Memory B cell (primary cell): ENCODE results near the gene SAMD1.

ENCODE experiments used
- ATAC-seq: fragments of 150-1000 bp; cut with Tn5 transposase; 2 replicates; pipeline ENCODE4 v1.10.0; 2021; ENCODE audit warnings: low read depth, mild to moderate bottlenecking, moderate library complexity
- DNase-seq, 2 donors: peaks; one replicate each; pipeline ENCODE4 v3.0.0; 2022; ENCODE audit warnings: low spot score in 2 of 2
- H3K27ac Mint-ChIP-seq: one replicate; pipeline ENCODE4 v1.8.0; 2022; ENCODE audit warnings: mild to moderate bottlenecking, moderate library complexity, mixed read lengths
- H3K27me3 Mint-ChIP-seq: one replicate; pipeline ENCODE4 v1.8.0; 2022; ENCODE audit warnings: mixed read lengths
- H3K36me3 Mint-ChIP-seq: one replicate; pipeline ENCODE4 v1.8.0; 2022; ENCODE audit warnings: mild to moderate bottlenecking, mixed read lengths
- H3K4me1 Mint-ChIP-seq: one replicate; pipeline ENCODE4 v1.8.0; 2022; ENCODE audit warnings: mixed read lengths
- H3K4me3 Mint-ChIP-seq: one replicate; pipeline ENCODE4 v1.8.0; 2022; ENCODE audit warnings: mild to moderate bottlenecking, moderate library complexity, mixed read lengths
- H3K9me3 Mint-ChIP-seq: one replicate; pipeline ENCODE4 v1.8.0; 2022; ENCODE audit warnings: mixed read lengths

SAMD1 gene

GRCh38 chr19:14107581-14108461 lies 17.3 kb upstream of the SAMD1 start:
- Mint-ChIP-seq H3K9me3 (no peaks in the 10 kb centered on the region), H3K4me1 (peaks cover 2% of the 10 kb centered on the region), H3K27ac (no peak overlapping the region)

GRCh38 chr19:14106840-14107239 lies 16.3 kb upstream of the SAMD1 start:
- Mint-ChIP-seq H3K36me3 (peaks cover 6% of the 10 kb centered on the region), H3K27ac (no peak overlapping the region), H3K4me1 (peaks cover 2% of the 10 kb centered on the region), H3K9me3 (no peaks in the 10 kb centered on the region), H3K27me3 (no peaks in the 10 kb centered on the region), H3K4me3 (no peak overlapping the region)
- ATAC-seq (no peak), DNase-seq (no peak)

More at GRCh38 chr19:14107581-14108461, 17.3 kb upstream of the SAMD1 start:
- no peak for ATAC-seq
- Mint-ChIP-seq H3K36me3 (peaks cover 6% of the 10 kb centered on the region), H3K4me3 (no peak overlapping the region), H3K27me3 (no peaks in the 10 kb centered on the region)
- no peak for DNase-seq

GRCh38 chr19:14105680-14106079 lies 15.1 kb upstream of the SAMD1 start:
- H3K27ac Mint-ChIP-seq: no peak overlapping the region
- peaks cover 6% of the 10 kb centered on the region for H3K36me3 Mint-ChIP-seq
- peaks cover 2% of the 10 kb centered on the region for H3K4me1 Mint-ChIP-seq
- H3K4me3 Mint-ChIP-seq: no peak overlapping the region
- ATAC-seq (no peak), DNase-seq (no peak)
- H3K27me3 Mint-ChIP-seq: no peaks in the 10 kb centered on the region
- H3K9me3 Mint-ChIP-seq: no peaks in the 10 kb centered on the region

GRCh38 chr19:14103310-14103709 lies 12.8 kb upstream of the SAMD1 start:
- H3K27ac Mint-ChIP-seq: no peak overlapping the region

GRCh38 chr19:14102756-14103155 lies 12.2 kb upstream of the SAMD1 start:
- H3K9me3 Mint-ChIP-seq: no peaks in the 10 kb centered on the region
- H3K4me1 Mint-ChIP-seq: no peaks in the 10 kb centered on the region
- H3K36me3 Mint-ChIP-seq: peaks cover 6% of the 10 kb centered on the region
- ATAC-seq: no peak
- no peak overlapping the region for H3K4me3 Mint-ChIP-seq
- no peak for DNase-seq
- H3K27ac Mint-ChIP-seq: no peak overlapping the region
- no peaks in the 10 kb centered on the region for H3K27me3 Mint-ChIP-seq

More at GRCh38 chr19:14103310-14103709, 12.8 kb upstream of the SAMD1 start:
- H3K4me3 Mint-ChIP-seq: no peak overlapping the region
- ATAC-seq: no peak
- no peaks in the 10 kb centered on the region for H3K9me3 Mint-ChIP-seq
- no peaks in the 10 kb centered on the region for H3K4me1 Mint-ChIP-seq
- H3K27me3 Mint-ChIP-seq: no peaks in the 10 kb centered on the region
- peaks cover 6% of the 10 kb centered on the region for H3K36me3 Mint-ChIP-seq
- DNase-seq: no peak

GRCh38 chr19:14102102-14102696 lies 11.6 kb upstream of the SAMD1 start:
- Mint-ChIP-seq H3K4me1 (no peaks in the 10 kb centered on the region), H3K27ac (no peak overlapping the region), H3K4me3 (no peak overlapping the region), H3K36me3 (peaks cover 8% of the 10 kb centered on the region), H3K27me3 (no peaks in the 10 kb centered on the region), H3K9me3 (no peaks in the 10 kb centered on the region)
- ATAC-seq: no peak
- no peak for DNase-seq

GRCh38 chr19:14101003-14101545 lies 10.5 kb upstream of the SAMD1 start:
- Mint-ChIP-seq H3K9me3 (no peaks in the 10 kb centered on the region), H3K36me3 (peaks cover 10% of the 10 kb centered on the region), H3K4me1 (no peaks in the 10 kb centered on the region), H3K27me3 (no peaks in the 10 kb centered on the region), H3K4me3 (no peak overlapping the region), H3K27ac (no peak overlapping the region)
- ATAC-seq: no peak
- no peak for DNase-seq

GRCh38 chr19:14097532-14098151 lies 7.1 kb upstream of the SAMD1 start:
- DNase-seq (no peak), ATAC-seq (no peak)
- no peaks in the 10 kb centered on the region for H3K4me1 Mint-ChIP-seq
- H3K27ac Mint-ChIP-seq: no peak overlapping the region
- H3K9me3 Mint-ChIP-seq: no peaks in the 10 kb centered on the region
- peaks cover 7% of the 10 kb centered on the region for H3K36me3 Mint-ChIP-seq
- H3K4me3 Mint-ChIP-seq: no peak overlapping the region
- no peaks in the 10 kb centered on the region for H3K27me3 Mint-ChIP-seq

- DNase-seq: no peak
- no peak overlapping the region for H3K4me3 Mint-ChIP-seq
- H3K4me1 Mint-ChIP-seq: peaks cover 8% of the 10 kb centered on the region
- H3K36me3 Mint-ChIP-seq: peaks cover 7% of the 10 kb centered on the region
- no peaks in the 10 kb centered on the region for H3K9me3 Mint-ChIP-seq
- no peaks in the 10 kb centered on the region for H3K27me3 Mint-ChIP-seq
- no peak overlapping the region for H3K27ac Mint-ChIP-seq
- no peak for ATAC-seq
These were observed 5.9 kb upstream of the SAMD1 start for GRCh38 chr19:14096272-14096992.

- no peak for ATAC-seq
- Mint-ChIP-seq H3K4me3 (no peak overlapping the region), H3K36me3 (peaks cover 7% of the 10 kb centered on the region), H3K9me3 (no peaks in the 10 kb centered on the region), H3K4me1 (peaks cover 9% of the 10 kb centered on the region), H3K27me3 (no peaks in the 10 kb centered on the region), H3K27ac (no peak overlapping the region)
- DNase-seq: no peak
These were observed 4.3 kb upstream of the SAMD1 start for GRCh38 chr19:14094854-14095253.

GRCh38 chr19:14093117-14093823 lies 2.7 kb upstream of the SAMD1 start:
- ATAC-seq (no peak), DNase-seq (no peak)
- Mint-ChIP-seq H3K9me3 (no peaks in the 10 kb centered on the region), H3K27ac (no peak overlapping the region), H3K36me3 (peaks cover 9% of the 10 kb centered on the region), H3K4me3 (no peak overlapping the region), H3K4me1 (peaks cover 12% of the 10 kb centered on the region), H3K27me3 (no peaks in the 10 kb centered on the region)

- Mint-ChIP-seq H3K9me3 (no peaks in the 10 kb centered on the region), H3K27ac (peak overlapping the region; percentile 79), H3K36me3 (peaks cover 6% of the 10 kb centered on the region), H3K27me3 (no peaks in the 10 kb centered on the region), H3K4me3 (peak overlapping the region; percentile 99), H3K4me1 (peaks cover 12% of the 10 kb centered on the region)
- ATAC-seq: peak; percentile 2
- no peak for DNase-seq
These were observed 1.4 kb upstream of the SAMD1 start for GRCh38 chr19:14091813-14092462.
